Stimulated activated naive B cell treated with anti-CD40 and anti-IgM and Interleukin-4, amounts not matched to agents 10 μg/mL and 1 μg/mL and 100 μg/mL, for 72 hours (primary cell): Measurements from ENCODE around the gene FBXO30.

Source experiments
- ATAC-seq, 2 donors: fragments of 150-1000 bp; cut with Tn5 transposase; replicated peaks; 2 replicates each; pipeline ENCODE4 v1.10.0; 2021; ENCODE audit warnings: moderate library complexity in 1 of 2
- DNase-seq: peaks from one replicate; pipeline ENCODE4 v3.0.0; 2021
- H3K27ac Mint-ChIP-seq: one replicate; pipeline ENCODE4 v1.8.0; 2022; ENCODE audit warnings: mild to moderate bottlenecking, mixed read lengths
- H3K27me3 Mint-ChIP-seq, 2 donors: one replicate each; pipeline ENCODE4 v1.8.0; 2022; ENCODE audit warnings: mixed read lengths in 2 of 2
- H3K36me3 Mint-ChIP-seq, 2 donors: one replicate each; pipeline ENCODE4 v1.8.0; 2022; ENCODE audit warnings: mixed read lengths in 2 of 2, mild to moderate bottlenecking in 1 of 2
- H3K4me1 Mint-ChIP-seq, 2 donors: one replicate each; pipeline ENCODE4 v1.8.0; 2022; ENCODE audit warnings: mixed read lengths in 2 of 2, mild to moderate bottlenecking in 1 of 2
- H3K4me3 Mint-ChIP-seq, 2 donors: one replicate each; pipeline ENCODE4 v1.8.0; 2022; ENCODE audit warnings: mild to moderate bottlenecking in 2 of 2, mixed read lengths in 2 of 2, moderate library complexity in 1 of 2
- H3K9me3 Mint-ChIP-seq, 2 donors: one replicate each; pipeline ENCODE4 v1.8.0; 2022; ENCODE audit warnings: mixed read lengths in 2 of 2, mild to moderate bottlenecking in 1 of 2

FBXO30 gene

DNA sequence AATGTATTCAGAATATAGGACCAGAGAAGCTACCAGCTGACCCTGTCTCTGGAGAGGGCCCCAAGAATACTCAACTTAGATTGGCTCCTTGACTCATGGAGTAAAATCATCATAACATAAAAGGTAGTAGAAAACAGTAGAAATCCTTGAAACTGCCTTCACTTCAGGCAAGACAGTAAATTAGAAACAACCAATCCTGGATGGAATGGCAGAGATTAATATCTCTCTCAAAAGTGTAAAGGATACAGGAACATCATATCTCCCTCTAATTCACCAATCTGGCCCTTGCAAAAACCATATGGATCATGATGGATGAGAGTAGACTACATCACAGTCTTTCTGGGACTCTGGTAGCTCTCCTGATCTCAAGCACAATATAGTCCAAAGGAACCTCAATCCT is 58.9 kb downstream of the FBXO30 start:
- no peaks in the 10 kb centered on the region for H3K36me3 Mint-ChIP-seq
- no peak for DNase-seq
- ATAC-seq, result no peak
- no peaks in the 10 kb centered on the region for H3K4me1 Mint-ChIP-seq
- H3K27ac Mint-ChIP-seq, result no peak overlapping the region
- H3K9me3 Mint-ChIP-seq, result no peaks in the 10 kb centered on the region
- H3K27me3 Mint-ChIP-seq, result no peaks in the 10 kb centered on the region
- H3K4me3 Mint-ChIP-seq, result no peak overlapping the region

GRCh38 chr6:145752638-145753037 is 62.0 kb downstream of the FBXO30 start:
- DNase-seq, result no peak
- Mint-ChIP-seq H3K4me1 (peaks cover 2 to 7% of the 10 kb centered on the region in 2 donors), H3K36me3 (no peaks in the 10 kb centered on the region), H3K27ac (no peak overlapping the region), H3K9me3 (no peaks in the 10 kb centered on the region), H3K4me3 (no peak overlapping the region), H3K27me3 (no peaks in the 10 kb centered on the region)
- no peak for ATAC-seq

DNA sequence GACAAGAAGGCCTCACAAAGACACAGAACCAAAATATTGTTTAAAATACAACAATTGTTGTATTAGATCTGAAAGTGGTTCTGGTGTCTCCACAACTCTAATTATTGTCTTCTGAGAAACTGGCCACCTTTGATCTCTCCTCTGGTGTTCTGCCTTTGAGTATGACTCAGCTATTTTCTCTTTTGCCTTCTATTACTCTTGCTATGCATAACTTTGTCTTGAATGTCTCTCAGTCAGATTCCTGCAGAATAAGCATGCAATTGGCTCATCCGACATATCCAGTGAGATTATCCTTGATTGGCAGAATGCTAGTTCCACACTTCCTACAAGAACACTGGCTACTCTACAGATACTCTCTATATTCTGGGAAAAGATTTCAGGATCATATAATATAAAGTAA is 65.0 kb downstream of the FBXO30 start:
- ATAC-seq (no peak), DNase-seq (no peak)
- peaks cover 2 to 7% of the 10 kb centered on the region in 2 donors for H3K4me1 Mint-ChIP-seq
- peaks cover 0 to 4% of the 10 kb centered on the region in 2 donors for H3K27me3 Mint-ChIP-seq
- no peaks in the 10 kb centered on the region for H3K9me3 Mint-ChIP-seq
- H3K27ac Mint-ChIP-seq, result no peak overlapping the region
- H3K36me3 Mint-ChIP-seq, result no peaks in the 10 kb centered on the region
- H3K4me3 Mint-ChIP-seq, result no peak overlapping the region

- Mint-ChIP-seq H3K36me3 (peaks cover 0 to 3% of the 10 kb centered on the region in 2 donors), H3K4me3 (no peak overlapping the region), H3K27me3 (peaks cover 0 to 4% of the 10 kb centered on the region in 2 donors), H3K9me3 (no peaks in the 10 kb centered on the region), H3K27ac (no peak overlapping the region), H3K4me1 (peaks cover 6 to 11% of the 10 kb centered on the region in 2 donors)
- ATAC-seq (no peak), DNase-seq (no peak)
Measured at GRCh38 chr6:145745861-145746260, 68.7 kb downstream of the FBXO30 start.

DNA sequence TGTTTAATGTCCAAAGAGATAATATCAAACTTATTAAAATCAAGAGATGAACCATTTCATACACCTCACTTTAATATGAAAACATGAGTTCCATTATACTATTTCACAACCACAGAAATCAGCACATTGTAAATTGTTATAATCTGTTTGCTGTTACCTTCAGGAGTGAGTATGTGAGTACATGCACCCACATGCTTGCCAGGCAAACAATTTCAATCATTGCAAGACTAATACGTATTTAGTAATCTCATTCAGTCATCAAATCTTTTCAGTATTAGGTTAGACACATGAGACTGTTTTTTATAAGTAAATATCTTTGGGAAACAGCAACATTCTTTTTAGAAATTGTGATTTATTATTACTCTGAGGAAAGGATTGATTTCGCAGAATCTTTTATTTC is 70.0 kb downstream of the FBXO30 start:
- peaks cover 0 to 4% of the 10 kb centered on the region in 2 donors for H3K27me3 Mint-ChIP-seq
- H3K9me3 Mint-ChIP-seq, result peaks cover 0 to 4% of the 10 kb centered on the region in 2 donors
- no peak for ATAC-seq
- peaks cover 4 to 7% of the 10 kb centered on the region in 2 donors for H3K4me1 Mint-ChIP-seq
- H3K36me3 Mint-ChIP-seq, result peaks cover 0 to 3% of the 10 kb centered on the region in 2 donors
- DNase-seq, result no peak
- H3K4me3 Mint-ChIP-seq, result no peak overlapping the region
- H3K27ac Mint-ChIP-seq, result no peak overlapping the region
